Calu3 (cell line): ENCODE measurements around the gene KSR2. TPM values are rescaled to one million over a fixed set of nuclear protein-coding genes. Genes with fewer than 3 reads are reported as not detected.

Source experiments
- BruUV-seq: library from RNA; stranded (reverse); fragments of 400-500 nt; replicated peaks from 2 replicates; lab custom pipeline; 2021; lab: Mats Ljungman, UMichigan
- CTCF ChIA-PET: fragments of 300-600 bp; sonication (Branson Sonifier 250); formaldehyde crosslinking; loops from one replicate; lab custom pipeline; 2022; ENCODE audit warnings: antibody characterized with exemption; lab: Charles Lee
- DNase-seq: peaks from one replicate; pipeline ENCODE4 v3.0.0; 2022
- H3K27ac Mint-ChIP-seq: one replicate; pipeline ENCODE4 v1.8.0; 2022; ENCODE audit warnings: mixed read lengths; ENCODE audit not compliant: unreplicated experiment
- H3K27me3 Mint-ChIP-seq: one replicate; pipeline ENCODE4 v1.8.0; 2022; ENCODE audit warnings: mixed read lengths; ENCODE audit not compliant: unreplicated experiment
- H3K36me3 Mint-ChIP-seq: one replicate; pipeline ENCODE4 v1.8.0; 2022; ENCODE audit warnings: mild to moderate bottlenecking, moderate library complexity, mixed read lengths; ENCODE audit not compliant: insufficient read depth, unreplicated experiment
- H3K4me1 Mint-ChIP-seq: one replicate; pipeline ENCODE4 v1.8.0; 2022; ENCODE audit warnings: mild to moderate bottlenecking, low read depth, mixed read lengths; ENCODE audit not compliant: unreplicated experiment
- H3K4me3 Mint-ChIP-seq: one replicate; pipeline ENCODE4 v1.8.0; 2022; ENCODE audit warnings: mild to moderate bottlenecking, low read depth, moderate library complexity, mixed read lengths; ENCODE audit not compliant: unreplicated experiment
- H3K9me3 Mint-ChIP-seq: one replicate; pipeline ENCODE4 v1.8.0; 2022; ENCODE audit warnings: low read depth, mixed read lengths; ENCODE audit not compliant: unreplicated experiment
- CTCF ChIP-seq: fragments of 200-600 bp; IDR thresholded peaks from one replicate; pipeline ENCODE4 v1.8.0; 2022; ENCODE audit warnings: antibody characterized with exemption; ENCODE audit not compliant: unreplicated experiment
- intact Hi-C: fragments of 100-400 bp; cut with micrococcal nuclease; formaldehyde crosslinking; loops from one replicate; pipeline ENCODE4 v1.10.0; 2022; ENCODE audit not compliant: unreplicated experiment
- total RNA-seq: library from RNA; stranded (reverse); gene quantifications from 2 replicates; pipeline ENCODE4 v1.2.3, GENCODE V29; 2022

Gene KSR2
- total RNA-seq, 1 experiment from 2014 or later: 1.9 TPM

- intact Hi-C loops: no loop called here
- no peak for DNase-seq
- Mint-ChIP-seq H3K27me3 (peaks cover 62% of the 10 kb centered on the region), H3K9me3 (no peaks in the 10 kb centered on the region), H3K4me1 (no peaks in the 10 kb centered on the region), H3K4me3 (no peak overlapping the region), H3K27ac (no peak overlapping the region), H3K36me3 (no peaks in the 10 kb centered on the region)
- TF ChIP-seq CTCF: no peak
- BruUV-seq: no TSS peak
- CTCF ChIA-PET: no interaction called here
These were observed 385.7 kb downstream of the KSR2 start for GRCh38 chr12:117583092-117583491.

DNA sequence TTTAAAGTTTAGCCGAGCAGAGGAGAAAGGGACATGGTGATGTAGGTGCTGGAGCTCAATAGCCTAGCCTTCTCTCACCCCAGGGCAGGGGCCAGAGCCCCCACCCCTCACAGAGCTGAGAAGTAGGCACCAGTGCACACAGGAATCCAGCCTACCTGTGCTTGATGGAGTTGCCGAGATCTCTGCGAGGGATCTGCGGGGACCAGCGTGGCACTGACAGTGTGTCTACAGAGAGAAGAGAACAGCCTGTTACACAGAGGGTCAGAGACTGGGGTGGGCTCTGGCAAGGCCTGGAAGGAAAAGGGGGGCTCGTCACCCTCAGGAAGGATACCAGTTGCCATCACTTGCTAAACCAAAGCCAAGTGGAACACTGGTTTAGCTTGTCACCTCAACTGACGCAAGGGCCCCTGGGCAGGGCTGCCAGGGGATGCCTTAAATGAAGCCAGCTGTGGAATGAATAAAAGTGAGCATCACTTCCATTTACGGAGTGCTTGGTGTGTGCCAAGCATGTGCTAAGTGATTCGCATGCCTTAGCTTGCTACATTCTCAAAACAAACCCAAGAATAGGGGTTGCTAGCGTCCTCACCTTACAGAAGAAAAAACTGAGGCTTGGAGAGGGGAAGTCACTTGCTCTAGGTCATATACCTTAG is 386.5 kb downstream of the KSR2 start:
- no peak for TF ChIP-seq CTCF
- Mint-ChIP-seq H3K27me3 (peaks cover 62% of the 10 kb centered on the region), H3K36me3 (no peaks in the 10 kb centered on the region), H3K27ac (no peak overlapping the region), H3K4me1 (no peaks in the 10 kb centered on the region), H3K9me3 (no peaks in the 10 kb centered on the region), H3K4me3 (no peak overlapping the region)
- BruUV-seq: no TSS peak
- intact Hi-C loops: no loop called here
- CTCF ChIA-PET: interaction anchor here (0.6 kb wide), 1 partner anchor 250 kb away, joined by 3 read pairs; no protein-coding TSS in a partner anchor
- DNase-seq: no peak

DNA sequence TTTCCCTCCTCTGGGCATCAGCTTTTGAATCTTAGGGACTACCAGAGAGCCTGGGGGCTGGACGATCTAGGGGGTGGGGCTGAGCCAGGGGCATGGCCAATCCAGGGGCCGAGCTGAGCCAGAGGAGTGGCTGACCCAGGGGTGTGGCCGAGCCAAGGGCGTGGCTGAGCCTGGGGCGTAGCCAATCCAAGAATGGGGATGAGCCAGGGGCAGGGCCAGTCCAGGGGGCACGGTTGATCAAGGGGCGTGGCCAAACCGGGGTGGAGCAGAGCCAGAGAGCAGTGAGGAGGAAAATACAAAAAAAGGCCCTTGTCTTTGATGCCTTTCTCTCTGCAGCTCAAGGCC is 388.1 kb downstream of the KSR2 start:
- no peak overlapping the region for H3K4me3 Mint-ChIP-seq
- H3K4me1 Mint-ChIP-seq: no peaks in the 10 kb centered on the region
- intact Hi-C loops: no loop called here
- CTCF ChIA-PET: no interaction called here
- TF ChIP-seq CTCF: no peak
- H3K36me3 Mint-ChIP-seq: no peaks in the 10 kb centered on the region
- no peak overlapping the region for H3K27ac Mint-ChIP-seq
- no peaks in the 10 kb centered on the region for H3K9me3 Mint-ChIP-seq
- no TSS peak for BruUV-seq
- peak; percentile 36 for DNase-seq
- peaks cover 47% of the 10 kb centered on the region for H3K27me3 Mint-ChIP-seq

DNA sequence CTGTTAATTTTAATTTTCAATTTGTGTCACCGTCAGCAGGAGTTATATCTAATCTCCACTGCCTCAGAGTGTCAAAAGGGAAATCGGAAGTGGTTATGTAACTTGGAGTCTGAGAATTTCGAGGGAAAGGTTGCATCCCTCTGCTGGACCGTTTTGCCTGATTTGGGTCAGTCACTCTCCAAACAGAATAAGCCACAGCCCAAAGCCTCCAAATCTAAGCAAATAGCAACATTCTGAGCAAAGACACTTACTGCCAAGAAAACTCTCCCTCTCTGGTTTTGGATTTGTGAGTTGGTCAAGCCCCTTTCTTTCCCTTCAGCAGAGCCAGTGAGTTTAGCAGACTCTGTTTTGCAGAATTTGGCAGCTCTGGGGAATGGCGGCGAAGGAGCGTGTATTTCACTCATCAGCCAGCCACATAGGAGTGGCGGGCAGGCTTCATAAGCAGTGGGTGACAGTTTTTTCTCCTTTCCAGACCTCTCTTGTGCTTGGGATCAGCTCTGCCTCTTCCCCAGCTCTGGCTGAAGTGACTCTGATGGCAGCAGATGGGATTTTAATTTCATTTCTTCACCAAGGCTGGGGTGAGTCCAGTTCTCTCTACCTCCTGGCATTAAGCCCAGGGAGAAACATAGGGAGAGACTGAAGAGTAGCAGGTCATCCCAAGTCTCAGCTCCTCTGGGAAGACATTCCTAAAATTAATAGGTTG is 388.6 kb downstream of the KSR2 start:
- no peak for DNase-seq
- Mint-ChIP-seq H3K27me3 (peaks cover 41% of the 10 kb centered on the region), H3K27ac (no peak overlapping the region), H3K36me3 (no peaks in the 10 kb centered on the region), H3K9me3 (no peaks in the 10 kb centered on the region), H3K4me1 (no peaks in the 10 kb centered on the region), H3K4me3 (no peak overlapping the region)
- intact Hi-C loops: no loop called here
- TF ChIP-seq CTCF: no peak
- CTCF ChIA-PET: no interaction called here
- BruUV-seq: no TSS peak
